Gastroesophageal sphincter (tissue), 4 donors: ENCODE results near the gene OR1N2. TPM values are rescaled to one million over a fixed set of nuclear protein-coding genes. Genes with fewer than 3 reads are reported as not detected.
"Not testable (repeated sequence)": the region's sequence is repeated elsewhere in the genome, so short reads cannot be mapped to it uniquely, and the experiment has no call there.

Experiments
- ATAC-seq: fragments of 150-250 bp; one replicate; pipeline ENCODE4 v1.9.1; 2016; ENCODE audit warnings: mild to moderate bottlenecking, moderate library complexity
- H3K27ac ChIP-seq, 4 donors: fragments of 200-600 bp; sonication (generic) in 3 of 4; 1 replicate in 3 of 4; 2 replicates in 1 of 4; pipeline ENCODE4 v1.5.1; 2016 to 2019
- H3K27me3 ChIP-seq: fragments of 200-600 bp; sonication (generic); one replicate; pipeline ENCODE4 v1.5.1; 2019
- H3K36me3 ChIP-seq, 2 donors: fragments of 200-600 bp; sonication (generic); one replicate each; pipeline ENCODE4 v1.5.1; 2019; ENCODE audit warnings: control low read depth in 1 of 2
- H3K4me1 ChIP-seq, 3 donors: fragments of 200-600 bp; sonication (generic); 1 replicate in 2 of 3; 2 replicates in 1 of 3; pipeline ENCODE4 v1.5.1; 2016 to 2019; ENCODE audit warnings: control low read depth in 2 of 3
- H3K4me3 ChIP-seq, 2 donors: fragments of 200-600 bp; sonication (generic); one replicate each; pipeline ENCODE4 v1.5.1; 2019; ENCODE audit warnings: mild to moderate bottlenecking in 1 of 2, moderate library complexity in 1 of 2
- H3K9me3 ChIP-seq, 3 donors: fragments of 200-600 bp; sonication (generic); one replicate each; pipeline ENCODE4 v1.5.1; 2017 to 2019; ENCODE audit warnings: control low read depth in 2 of 3
- CTCF ChIP-seq, 4 experiments: fragments of 200-600 bp in 2 of 4; fragments of 450-650 bp in 2 of 4; sonication (generic) in 1 of 4; IDR thresholded peaks; one replicate each; pipeline ENCODE4 v1.5.1; 2017 to 2019; ENCODE audit warnings: antibody characterized with exemption in 4 of 4, mild to moderate bottlenecking in 2 of 4, moderate library complexity in 2 of 4
- EP300 ChIP-seq: sonication (generic); formaldehyde crosslinking; IDR thresholded peaks from one replicate; pipeline ENCODE4 v1.6.1; 2017; ENCODE audit warnings: antibody characterized with exemption, mild to moderate bottlenecking
- POLR2A ChIP-seq, 2 donors: fragments of 450-650 bp; IDR thresholded peaks; one replicate each; pipeline ENCODE4 v1.6.1; 2017; ENCODE audit warnings: antibody characterized with exemption in 2 of 2, mild to moderate bottlenecking in 2 of 2, moderate library complexity in 1 of 2
- POLR2AphosphoS5 ChIP-seq: sonication (generic); formaldehyde crosslinking; IDR thresholded peaks from one replicate; pipeline ENCODE4 v1.6.1; 2017; ENCODE audit warnings: antibody characterized with exemption
- WGBS, 2 donors: methylation state at CpG; one replicate each; pipeline ENCODE4 v1.1.5; 2018; ENCODE audit warnings: low coverage in 1 of 2; 5-methylcytosine and 5-hydroxymethylcytosine counted together
- total RNA-seq, 4 donors: library from RNA; depleted of rRNA; stranded (reverse); fragments of >200 nt; gene quantifications; one replicate each; pipeline ENCODE4 v1.1.0, GENCODE V29; 2016

Gene OR1N2
- total RNA-seq, 4 donors from 2014 or later: not detected

- no peak for ATAC-seq
- TF ChIP-seq POLR2A (IDR thresholded peaks at IDR 0.05) (no peak), EP300 (no peak), CTCF (IDR thresholded peaks at IDR 0.05) (no peak), POLR2AphosphoS5 (no peak)
Observed at GRCh38 chr9:122567901-122568300, 15.0 kb downstream of the OR1N2 start.

GRCh38 chr9:122572456-122572855, 19.5 kb downstream of the OR1N2 start:
- Histone ChIP-seq H3K9me3 (peaks cover 0 to 8% (median 0%) of the 10 kb centered on the region in 3 donors), H3K27ac (no peak overlapping the region), H3K36me3 (no peaks in the 10 kb centered on the region), H3K4me3 (no peak overlapping the region), H3K4me1 (no peaks in the 10 kb centered on the region), H3K27me3 (no peaks in the 10 kb centered on the region)
- no peak for TF ChIP-seq EP300
- no peak for TF ChIP-seq POLR2A (IDR thresholded peaks at IDR 0.05)
- no peak for TF ChIP-seq POLR2AphosphoS5
- TF ChIP-seq CTCF (IDR thresholded peaks at IDR 0.05): no peak
- 63 to 75% methylated on average over 2 of the region's 2 CpGs for WGBS, 2 donors
- ATAC-seq: no peak

More at GRCh38 chr9:122567901-122568300, 15.0 kb downstream of the OR1N2 start:
- Histone ChIP-seq H3K4me3 (no peak overlapping the region), H3K36me3 (no peaks in the 10 kb centered on the region), H3K27me3 (no peaks in the 10 kb centered on the region), H3K27ac (no peak overlapping the region), H3K4me1 (no peaks in the 10 kb centered on the region), H3K9me3 (peaks cover 0 to 23% (median 0%) of the 10 kb centered on the region in 3 donors)
- 72 to 85% methylated on average over 4 of the region's 4 CpGs for WGBS, 2 donors

GRCh38 chr9:122579874-122580273, 27.0 kb downstream of the OR1N2 start:
- H3K4me3 ChIP-seq: no peak overlapping the region
- H3K36me3 ChIP-seq: no peaks in the 10 kb centered on the region
- 68 to 74% methylated on average over 5 of the region's 5 CpGs for WGBS, 2 donors
- no peaks in the 10 kb centered on the region for H3K27me3 ChIP-seq
- no peaks in the 10 kb centered on the region for H3K4me1 ChIP-seq
- H3K9me3 ChIP-seq: peaks cover 0 to 8% (median 0%) of the 10 kb centered on the region in 3 donors
- no peak for ATAC-seq
- TF ChIP-seq CTCF (IDR thresholded peaks at IDR 0.05) (no peak), EP300 (no peak), POLR2A (IDR thresholded peaks at IDR 0.05) (no peak), POLR2AphosphoS5 (no peak)
- no peak overlapping the region for H3K27ac ChIP-seq

- TF ChIP-seq EP300: no peak
- TF ChIP-seq POLR2AphosphoS5: no peak
- TF ChIP-seq POLR2A (IDR thresholded peaks at IDR 0.05): no peak
- no peak for TF ChIP-seq CTCF (IDR thresholded peaks at IDR 0.05)
- H3K27me3 ChIP-seq: no peaks in the 10 kb centered on the region
- H3K36me3 ChIP-seq: no peaks in the 10 kb centered on the region
- H3K27ac ChIP-seq: no peak overlapping the region
- ATAC-seq: no peak
- H3K9me3 ChIP-seq: peaks cover 0 to 8% (median 0%) of the 10 kb centered on the region in 3 donors
- 67 to 81% methylated on average over 3 of the region's 3 CpGs for WGBS, 2 donors
- H3K4me1 ChIP-seq: no peaks in the 10 kb centered on the region
- no peak overlapping the region for H3K4me3 ChIP-seq
Observed at GRCh38 chr9:122580360-122580759, 27.4 kb downstream of the OR1N2 start.

GRCh38 chr9:122583284-122583683, 30.4 kb downstream of the OR1N2 start, which contains the start of gene OR1L8:
Gene OR1L8 (minus strand): TSS chr9:122583384. CDS start chr9:122568477, 14,907 bp downstream.
- 81 to 89% methylated on average over 5 to 8 of the region's 8 CpGs for WGBS, 2 donors
- H3K9me3 ChIP-seq, H3K27me3 ChIP-seq, H3K4me1 ChIP-seq, H3K27ac ChIP-seq, H3K4me3 ChIP-seq, H3K36me3 ChIP-seq, ATAC-seq: not testable (repeated sequence)

Other genes with a start within 250 kb of the OR1N2 start
- gene PTGS1, start 182.1 kb upstream of the OR1N2 start, total RNA-seq: 100 to 1,000 TPM in 1 of 4 donors, 10 to 100 TPM in 3; 15.8 to 154 (median 46.4) TPM
- gene OR1J1, start 75.2 kb upstream of the OR1N2 start, total RNA-seq: not detected
- gene OR1J2, start 42.3 kb upstream of the OR1N2 start, total RNA-seq: not detected
- not detected for gene OR1J4, start 34.0 kb upstream of the OR1N2 start, total RNA-seq
- gene OR1N1, start 25.8 kb upstream of the OR1N2 start, total RNA-seq: not detected
- not detected for gene OR1L8, start 30.3 kb downstream of the OR1N2 start, total RNA-seq
- not detected for gene OR1Q1, start 61.6 kb downstream of the OR1N2 start, total RNA-seq
- not detected for gene OR1B1, start 104.5 kb downstream of the OR1N2 start, total RNA-seq
- not detected for gene OR1L1, start 108.6 kb downstream of the OR1N2 start, total RNA-seq
- gene OR1L3, start 122.0 kb downstream of the OR1N2 start, total RNA-seq: not detected
- not detected for gene OR1L4, start 170.9 kb downstream of the OR1N2 start, total RNA-seq
- gene OR1L6, start 189.2 kb downstream of the OR1N2 start, total RNA-seq: not detected
- not detected for gene OR5C1, start 235.8 kb downstream of the OR1N2 start, total RNA-seq
- gene OR1K1, start 247.0 kb downstream of the OR1N2 start, total RNA-seq: not detected